ENCODE results near the gene NCBP3. TPM values are rescaled to one million over a fixed set of nuclear protein-coding genes. Genes with fewer than 3 reads are reported as not detected.
A peak's percentile ranks its signal among the peaks of the same experiment; 100 is the strongest.

The NCBP3 gene
- total RNA-seq, 1 experiment from 2014 or later = 58.5 TPM

DNA sequence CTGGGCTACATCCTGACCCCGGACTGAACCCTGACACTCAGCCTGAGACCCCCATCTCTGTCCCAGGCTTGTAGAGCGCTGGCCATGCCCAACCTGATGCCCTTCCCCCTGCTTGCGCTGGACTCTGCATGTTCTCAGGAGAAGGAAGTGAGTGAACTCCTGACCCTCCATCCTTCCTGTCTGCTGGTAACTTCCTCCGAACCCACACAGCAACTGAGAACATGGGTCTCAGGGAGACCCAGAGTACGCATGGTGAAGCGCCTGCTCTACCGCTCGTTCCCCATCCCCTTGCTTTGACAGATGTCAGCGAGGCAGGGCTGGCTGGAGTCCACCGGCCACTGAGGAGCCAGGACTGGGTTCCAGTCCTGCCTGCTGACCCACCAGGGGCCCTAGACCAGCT lies 40.7 kb upstream of the NCBP3 start:
- TF ChIP-seq, protein P1, sequence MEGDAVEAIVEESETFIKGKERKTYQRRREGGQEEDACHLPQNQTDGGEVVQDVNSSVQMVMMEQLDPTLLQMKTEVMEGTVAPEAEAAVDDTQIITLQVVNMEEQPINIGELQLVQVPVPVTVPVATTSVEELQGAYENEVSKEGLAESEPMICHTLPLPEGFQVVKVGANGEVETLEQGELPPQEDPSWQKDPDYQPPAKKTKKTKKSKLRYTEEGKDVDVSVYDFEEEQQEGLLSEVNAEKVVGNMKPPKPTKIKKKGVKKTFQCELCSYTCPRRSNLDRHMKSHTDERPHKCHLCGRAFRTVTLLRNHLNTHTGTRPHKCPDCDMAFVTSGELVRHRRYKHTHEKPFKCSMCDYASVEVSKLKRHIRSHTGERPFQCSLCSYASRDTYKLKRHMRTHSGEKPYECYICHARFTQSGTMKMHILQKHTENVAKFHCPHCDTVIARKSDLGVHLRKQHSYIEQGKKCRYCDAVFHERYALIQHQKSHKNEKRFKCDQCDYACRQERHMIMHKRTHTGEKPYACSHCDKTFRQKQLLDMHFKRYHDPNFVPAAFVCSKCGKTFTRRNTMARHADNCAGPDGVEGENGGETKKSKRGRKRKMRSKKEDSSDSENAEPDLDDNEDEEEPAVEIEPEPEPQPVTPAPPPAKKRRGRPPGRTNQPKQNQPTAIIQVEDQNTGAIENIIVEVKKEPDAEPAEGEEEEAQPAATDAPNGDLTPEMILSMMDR (conservative IDR thresholded peaks at IDR 0.05) = no peak
- TF ChIP-seq EZH2 (IDR thresholded peaks at IDR 0.05; ENCODE audit: low read depth) = no peak
- no peaks in the 10 kb centered on the region for H3K36me3 ChIP-seq (ENCODE audit: low read depth)
- peaks cover 24% of the 10 kb centered on the region for H3K79me2 ChIP-seq (ENCODE audit: low read depth)
- ChIA-PET CTCF (no interaction called here), POLR2A (ENCODE audit: unreplicated experiment) (interaction anchor here (0.6 kb wide), 1 partner anchor 166 kb away, joined by 27 read pairs; no protein-coding TSS in a partner anchor)
- H3K4me3 ChIP-seq = no peak overlapping the region
- no TSS peak for BruUV-seq (replicated peaks)
- H3K9me2 ChIP-seq (ENCODE audit: insufficient read depth) = no peaks in the 10 kb centered on the region
- H3K4me1 ChIP-seq (replicated peaks; ENCODE audit: insufficient read depth) = peaks cover 61% of the 10 kb centered on the region
- peaks cover 53% of the 10 kb centered on the region for H3F3A ChIP-seq (ENCODE audit: insufficient read depth, low read depth)
- no peaks in the 10 kb centered on the region for H4K20me1 ChIP-seq (ENCODE audit: insufficient read depth)
- no peaks in the 10 kb centered on the region for H3K9me3 ChIP-seq (ENCODE audit: insufficient read depth, low read depth)
- no peak overlapping the region for H3K4me2 ChIP-seq
- no peak overlapping the region for H3K27ac ChIP-seq
- intact Hi-C loops (cut with micrococcal nuclease; ENCODE audit: unreplicated experiment) = no loop called here
- no peaks in the 10 kb centered on the region for H3K27me3 ChIP-seq (ENCODE audit: insufficient read depth, low read depth)
- no peak overlapping the region for H2AFZ ChIP-seq
- DNase-seq = no peak

DNA sequence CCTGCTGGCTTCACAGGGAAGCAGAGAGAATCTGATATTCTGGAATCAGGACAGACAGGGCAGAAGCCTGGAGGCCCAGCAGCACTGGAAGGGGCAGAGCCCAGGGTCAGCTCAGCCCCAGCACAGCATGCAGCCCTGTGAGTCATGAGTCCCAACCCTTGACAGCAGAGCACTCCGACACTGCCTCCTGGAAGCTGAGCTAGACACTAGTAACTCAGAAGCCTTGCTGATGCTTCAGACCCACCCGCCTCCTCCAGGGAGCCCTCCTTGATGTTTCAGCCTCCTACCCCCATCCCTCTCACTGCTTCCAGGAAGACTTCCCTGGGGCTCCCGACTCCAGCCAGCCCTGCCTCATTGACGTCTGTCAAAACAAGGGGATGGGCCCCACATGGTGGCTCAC lies 39.9 kb upstream of the NCBP3 start:
- Histone ChIP-seq H3K36me3 (ENCODE audit: low read depth) (no peaks in the 10 kb centered on the region), H3K9me3 (ENCODE audit: insufficient read depth, low read depth) (no peaks in the 10 kb centered on the region), H3K79me2 (ENCODE audit: low read depth) (peaks cover 24% of the 10 kb centered on the region), H3K27ac (no peak overlapping the region), H3K9me2 (ENCODE audit: insufficient read depth) (no peaks in the 10 kb centered on the region), H4K20me1 (ENCODE audit: insufficient read depth) (no peaks in the 10 kb centered on the region), H3K27me3 (ENCODE audit: insufficient read depth, low read depth) (no peaks in the 10 kb centered on the region), H3K4me2 (peak overlapping the region; percentile 30), H3K4me1 (replicated peaks; ENCODE audit: insufficient read depth) (peaks cover 53% of the 10 kb centered on the region), H3K4me3 (no peak overlapping the region), H2AFZ (no peak overlapping the region), H3F3A (ENCODE audit: insufficient read depth, low read depth) (peaks cover 44% of the 10 kb centered on the region)
- ChIA-PET POLR2A (ENCODE audit: unreplicated experiment) (no interaction called here), CTCF (no interaction called here)
- intact Hi-C loops (cut with micrococcal nuclease; ENCODE audit: unreplicated experiment) = no loop called here
- BruUV-seq (replicated peaks) = no TSS peak
- no peak for TF ChIP-seq EZH2 (IDR thresholded peaks at IDR 0.05; ENCODE audit: low read depth)
- TF ChIP-seq, protein P1 (conservative IDR thresholded peaks at IDR 0.05) = no peak
- peak; percentile 26 to 57 for DNase-seq

GRCh38 chr17:3885271-3885670 lies 39.2 kb upstream of the NCBP3 start:
- TF ChIP-seq EZH2 (IDR thresholded peaks at IDR 0.05; ENCODE audit: low read depth) = no peak
- TF ChIP-seq, protein P1 (conservative IDR thresholded peaks at IDR 0.05) = no peak
- Histone ChIP-seq H3K9me3 (ENCODE audit: insufficient read depth, low read depth) (no peaks in the 10 kb centered on the region), H3K36me3 (ENCODE audit: low read depth) (no peaks in the 10 kb centered on the region), H3K4me1 (replicated peaks; ENCODE audit: insufficient read depth) (peaks cover 46% of the 10 kb centered on the region), H3K79me2 (ENCODE audit: low read depth) (peaks cover 19% of the 10 kb centered on the region), H2AFZ (no peak overlapping the region), H4K20me1 (ENCODE audit: insufficient read depth) (no peaks in the 10 kb centered on the region), H3K27me3 (ENCODE audit: insufficient read depth, low read depth) (no peaks in the 10 kb centered on the region), H3K9me2 (ENCODE audit: insufficient read depth) (no peaks in the 10 kb centered on the region), H3K4me3 (no peak overlapping the region), H3F3A (ENCODE audit: insufficient read depth, low read depth) (peaks cover 37% of the 10 kb centered on the region; the same call in 1 of the 2 replicates), H3K4me2 (no peak overlapping the region; the same call in 1 of the 2 replicates), H3K27ac (no peak overlapping the region)
- POLR2A ChIA-PET (ENCODE audit: unreplicated experiment) = no interaction called here
- CTCF ChIA-PET = no interaction called here
- no peak for DNase-seq
- no TSS peak for BruUV-seq (replicated peaks)
- intact Hi-C loops (cut with micrococcal nuclease; ENCODE audit: unreplicated experiment) = no loop called here
